ENCODE measurements around the gene NBAS.

The NBAS gene

GRCh38 chr2:15180379-15180778 is 380.8 kb downstream of the NBAS start:
- TF ChIP-seq MYC (IDR thresholded peaks at IDR 0.05; ENCODE audit: low read depth, low read length): no peak
- TF ChIP-seq CTCF (IDR thresholded peaks at IDR 0.05; ENCODE audit: low read depth, low read length): no peak
- no peak for TF ChIP-seq MAX (IDR thresholded peaks at IDR 0.05; ENCODE audit: low read depth, low read length)
- no peak overlapping the region for H3K4me3 ChIP-seq (ENCODE audit: low read depth, low read length)
- no peak for DNase-seq (ENCODE audit: low read depth)

- no peak for TF ChIP-seq MAX (IDR thresholded peaks at IDR 0.05; ENCODE audit: low read depth, low read length)
- no peak for TF ChIP-seq CTCF (IDR thresholded peaks at IDR 0.05; ENCODE audit: low read depth, low read length)
- TF ChIP-seq POLR2A (IDR thresholded peaks at IDR 0.05; ENCODE audit: extremely low read depth, insufficient read length): no peak
- no peak for TF ChIP-seq MYC (IDR thresholded peaks at IDR 0.05; ENCODE audit: low read depth, low read length)
- H3K4me3 ChIP-seq (ENCODE audit: low read depth, low read length): no peak overlapping the region
- DNase-seq (ENCODE audit: low read depth): no peak
Measured at GRCh38 chr2:15178946-15179345, 382.2 kb downstream of the NBAS start.

- no peak for DNase-seq (ENCODE audit: low read depth)
- TF ChIP-seq MYC (IDR thresholded peaks at IDR 0.05; ENCODE audit: low read depth, low read length) (no peak), POLR2A (IDR thresholded peaks at IDR 0.05; ENCODE audit: extremely low read depth, insufficient read length) (no peak), CTCF (IDR thresholded peaks at IDR 0.05; ENCODE audit: low read depth, low read length) (no peak), MAX (IDR thresholded peaks at IDR 0.05; ENCODE audit: low read depth, low read length) (no peak)
- no peak overlapping the region for H3K4me3 ChIP-seq (ENCODE audit: low read depth, low read length)
Measured at GRCh38 chr2:15177103-15177502, 384.0 kb downstream of the NBAS start.

- no peak overlapping the region for H3K4me3 ChIP-seq (ENCODE audit: low read depth, low read length)
- no peak for DNase-seq (ENCODE audit: low read depth)
- no peak for TF ChIP-seq CTCF (IDR thresholded peaks at IDR 0.05; ENCODE audit: low read depth, low read length)
- TF ChIP-seq POLR2A (IDR thresholded peaks at IDR 0.05; ENCODE audit: extremely low read depth, insufficient read length): no peak
- no peak for TF ChIP-seq MYC (IDR thresholded peaks at IDR 0.05; ENCODE audit: low read depth, low read length)
- no peak for TF ChIP-seq MAX (IDR thresholded peaks at IDR 0.05; ENCODE audit: low read depth, low read length)
Measured at GRCh38 chr2:15176604-15177003, 384.5 kb downstream of the NBAS start.

- no peak overlapping the region for H3K4me3 ChIP-seq (ENCODE audit: low read depth, low read length)
- TF ChIP-seq MYC (IDR thresholded peaks at IDR 0.05; ENCODE audit: low read depth, low read length) (no peak), POLR2A (IDR thresholded peaks at IDR 0.05; ENCODE audit: extremely low read depth, insufficient read length) (no peak)
- no peak for DNase-seq (ENCODE audit: low read depth)
Measured at GRCh38 chr2:15174567-15174966, 386.6 kb downstream of the NBAS start.

- H3K4me3 ChIP-seq (ENCODE audit: low read depth, low read length): no peak overlapping the region
- TF ChIP-seq MYC (IDR thresholded peaks at IDR 0.05; ENCODE audit: low read depth, low read length) (no peak), MAX (IDR thresholded peaks at IDR 0.05; ENCODE audit: low read depth, low read length) (no peak), CTCF (IDR thresholded peaks at IDR 0.05; ENCODE audit: low read depth, low read length) (no peak), POLR2A (IDR thresholded peaks at IDR 0.05; ENCODE audit: extremely low read depth, insufficient read length) (no peak)
- no peak for DNase-seq (ENCODE audit: low read depth)
Measured at GRCh38 chr2:15173501-15173900, 387.6 kb downstream of the NBAS start.
